Motor neuron (in vitro differentiated cells): ENCODE results near the gene ALG12. TPM values are rescaled to one million over a fixed set of nuclear protein-coding genes. Genes with fewer than 3 reads are reported as not detected.

Experiments
- ATAC-seq, 8 experiments: fragments of 200-7000 bp; cut with Tn5 transposase; replicated peaks in 6 of 8; 2 replicates each; pipeline ENCODE4 v1.8.0; 2021; ENCODE audit warnings: mild to moderate bottlenecking in 8 of 8, moderate library complexity in 8 of 8
- H3K27ac ChIP-seq, 2 donors: fragments of 250-450 bp; sonication (Bioruptor Pico); 2 replicates each; pipeline ENCODE4 v1.9.0; 2021; ENCODE audit warnings: antibody characterized with exemption in 2 of 2, mild to moderate bottlenecking in 2 of 2, moderate library complexity in 1 of 2
- H3K4me1 ChIP-seq, 2 donors: fragments of 250-450 bp; sonication (Bioruptor Pico); replicated peaks in 1 of 2; 2 replicates each; pipeline ENCODE4 v1.6.1; 2021; ENCODE audit warnings: antibody characterized with exemption in 2 of 2, mild to moderate bottlenecking in 2 of 2, moderate library complexity in 1 of 2
- H3K4me3 ChIP-seq, 5 donors: fragments of 250-450 bp; sonication (Bioruptor Pico); 2 replicates each; pipeline ENCODE4 v1.9.0; 2021; ENCODE audit warnings: antibody characterized with exemption in 5 of 5, mild to moderate bottlenecking in 5 of 5, moderate library complexity in 4 of 5
- WGBS, 10 experiments: fragments of 450-650 bp; shearing (Covaris generic); methylation state at CpG; one replicate each; pipeline ENCODE4 v1.0.0; 2022; 5-methylcytosine and 5-hydroxymethylcytosine counted together
- in situ Hi-C, 9 experiments: fragments of 400-800 bp; cut with MboI; loops; one replicate each; pipeline ENCODE4 v1.15.0; 2021; ENCODE audit warnings: low sequenced_read_pairs in 9 of 9, low pct_unique_long_range_greater_than_20kb in 2 of 9; ENCODE audit not compliant: unreplicated experiment in 9 of 9
- total RNA-seq, 8 experiments: library from RNA; unstranded; fragments of 300-600 nt; gene quantifications; 2 replicates each; pipeline versions ENCODE4 v1.2.3 to v1.2.4, GENCODE V29; 2022

The ALG12 gene
- total RNA-seq, 8 experiments from 2014 or later: 4.8 to 13.1 (median 9.7) TPM

DNA sequence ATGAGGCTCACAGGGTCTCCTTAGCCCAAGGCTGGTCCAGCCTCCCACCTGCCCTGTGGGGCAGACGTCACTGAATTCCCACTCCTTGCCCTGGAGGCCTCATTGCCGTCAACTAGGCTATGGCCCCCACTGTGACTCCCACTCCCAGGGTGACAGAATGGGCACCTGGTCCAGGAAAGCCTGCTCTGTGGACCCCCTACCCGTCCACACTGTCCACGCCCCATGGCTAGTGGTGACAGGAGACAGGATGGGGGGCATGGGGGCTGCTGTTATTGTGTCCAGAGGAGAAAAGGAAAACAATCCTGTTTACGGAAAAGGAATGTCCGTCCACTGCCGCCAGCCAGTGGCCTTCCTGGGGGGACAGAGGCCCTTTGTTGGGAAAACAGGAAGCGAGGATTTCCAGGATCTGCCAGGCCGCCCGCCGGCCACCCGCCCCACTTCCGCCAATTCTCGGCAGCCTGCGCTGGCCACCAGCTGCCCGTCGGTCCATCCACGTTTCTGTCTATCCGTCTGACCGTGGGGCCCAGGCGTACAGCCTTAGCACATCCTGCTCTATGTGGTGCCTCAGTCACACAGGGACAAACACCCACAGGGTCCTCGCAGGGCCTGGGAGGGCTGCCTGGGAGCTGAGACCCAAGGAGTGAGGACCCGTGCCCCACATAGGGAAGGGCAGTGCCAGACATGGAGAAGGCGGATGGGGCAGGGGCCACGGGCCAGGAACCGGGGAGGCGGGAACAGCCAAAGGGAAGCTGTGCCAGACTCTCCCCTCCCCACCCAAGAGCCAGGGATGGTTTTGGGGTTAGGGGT, 19.7 kb upstream of the ALG12 start:
- Histone ChIP-seq H3K4me1 (peaks cover 45% of the 10 kb centered on the region in 2 donors), H3K4me3 (no peak overlapping the region), H3K27ac (peak overlapping the region in 1 of 2 donors; percentile 63)
- in situ Hi-C loops: loop anchor here in 7 of 9 experiments (10.0 to 25.0 kb wide), 3 partner anchors 97 to 249 kb away; partner anchors contain the start of gene TRABD (in 2 of the 7)
- ATAC-seq: no peak
- WGBS, 10 experiments: 80 to 100% (median 94%) methylated on average over 1 to 8 of the region's 27 CpGs; no CpG with 5 or more reads in 3 of the 10 experiments

GRCh38 chr22:49936973-49937757, 18.9 kb upstream of the ALG12 start:
- in situ Hi-C loops: loop anchor here in 7 of 9 experiments (10.0 to 25.0 kb wide), 3 partner anchors 98 to 250 kb away; partner anchors contain the start of gene TRABD (in 2 of the 7)
- peak in 5 of 8 experiments; percentile 48 to 67 (median 60) for ATAC-seq
- peaks cover 45% of the 10 kb centered on the region in 2 donors for H3K4me1 ChIP-seq
- no peak overlapping the region for H3K4me3 ChIP-seq
- WGBS, 10 experiments: 0 to 90% (median 24%) methylated on average over 1 to 7 of the region's 21 CpGs; no CpG with 5 or more reads in 6 of the 10 experiments
- peak overlapping the region; percentile 62 to 75 for H3K27ac ChIP-seq

- Histone ChIP-seq H3K4me3 (peak overlapping the region in 4 of 5 donors; percentile 2 to 11 (median 8)), H3K27ac (peak overlapping the region; percentile 62 to 75), H3K4me1 (peaks cover 45% of the 10 kb centered on the region in 2 donors)
- peak; percentile 76 to 87 (median 80) for ATAC-seq
- 80% methylated on average over 1 of the region's 52 CpGs; no CpG with 5 or more reads in 9 of the 10 experiments for WGBS, 10 experiments
- in situ Hi-C loops: loop anchor here in 7 of 9 experiments (10.0 to 25.0 kb wide), 3 partner anchors 99 to 251 kb away; partner anchors contain the start of gene TRABD (in 2 of the 7)
Measured at GRCh38 chr22:49936018-49936972, 18.1 kb upstream of the ALG12 start.

DNA sequence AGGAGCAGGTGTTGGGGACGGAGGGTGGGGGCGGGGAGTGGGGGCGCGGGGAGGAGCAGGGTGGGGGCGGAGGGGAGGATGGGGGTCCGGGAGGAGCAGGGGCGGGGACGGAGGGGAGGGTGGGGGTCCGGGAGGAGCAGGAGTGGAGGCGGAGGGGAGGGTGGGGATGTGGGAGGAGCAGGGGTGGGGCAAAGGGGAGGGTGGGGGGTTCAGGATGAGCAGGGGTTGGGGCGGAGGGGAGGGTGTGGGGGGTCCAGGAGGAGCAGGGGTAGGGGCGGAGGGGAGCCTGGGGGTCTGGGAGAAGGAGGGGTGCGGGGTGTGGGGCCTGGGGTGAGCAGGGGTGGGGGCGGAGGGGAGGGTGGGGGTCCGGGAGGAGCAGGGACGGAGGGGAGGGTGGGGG, 17.3 kb upstream of the ALG12 start:
- in situ Hi-C loops: loop anchor here in 7 of 9 experiments (10.0 to 25.0 kb wide), 3 partner anchors 99 to 252 kb away; partner anchors contain the start of gene TRABD (in 2 of the 7)
- no peak for ATAC-seq

DNA sequence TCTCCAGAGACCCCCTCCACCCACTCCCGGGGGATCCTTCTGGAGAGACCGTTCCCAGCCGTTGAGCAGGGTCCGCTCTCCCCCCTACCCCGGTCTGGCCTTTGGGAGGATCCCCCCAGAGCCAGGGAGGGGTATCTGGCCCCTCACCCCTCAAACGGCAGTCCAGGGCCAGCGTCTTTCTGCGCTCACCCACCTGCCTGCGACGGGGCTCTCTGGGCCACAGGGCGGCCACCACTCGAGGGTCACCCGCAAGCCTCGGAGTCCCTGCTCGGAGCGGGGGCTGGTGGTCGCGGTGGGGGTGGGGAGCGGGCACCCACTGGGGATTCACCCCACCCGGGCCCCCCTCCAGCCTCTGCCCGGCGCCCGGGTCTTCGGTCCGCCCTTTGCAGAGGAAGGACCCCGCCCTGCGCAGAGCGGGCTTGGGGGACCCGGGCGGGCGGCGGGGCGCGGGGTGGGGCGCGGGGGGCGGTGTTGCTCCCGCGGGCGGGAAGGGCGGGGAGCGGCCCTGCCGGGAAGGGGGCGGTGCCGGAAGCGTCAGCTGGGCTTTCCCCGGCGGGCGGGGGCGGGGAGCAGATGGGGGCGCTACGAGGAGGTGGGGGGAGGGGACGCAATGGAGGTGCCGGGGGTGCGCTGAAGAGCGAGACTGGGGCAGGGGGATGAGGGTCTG, 16.8 kb upstream of the ALG12 start:
- peak overlapping the region in 1 of 2 donors; percentile 38 for H3K27ac ChIP-seq
- in situ Hi-C loops: loop anchor here in 7 of 9 experiments (5.0 to 25.0 kb wide), 4 partner anchors 97 to 252 kb away; partner anchors contain the start of gene TRABD (in 2 of the 7)
- H3K4me1 ChIP-seq: peaks cover 45 to 47% of the 10 kb centered on the region in 2 donors
- peak in 7 of 8 experiments; percentile 0 to 24 (median 2) for ATAC-seq
- peak overlapping the region in 1 of 5 donors; percentile 23 for H3K4me3 ChIP-seq
- WGBS, 10 experiments: no CpG with 5 or more reads among the region's 56 CpGs

More for the DNA sequence above, 17.3 kb upstream of the ALG12 start:
- no CpG with 5 or more reads among the region's 16 CpGs for WGBS, 10 experiments
- H3K27ac ChIP-seq: no peak overlapping the region
- H3K4me1 ChIP-seq: peaks cover 45 to 47% of the 10 kb centered on the region in 2 donors
- H3K4me3 ChIP-seq: peak overlapping the region in 1 of 5 donors; percentile 11

- in situ Hi-C loops: loop anchor here in 7 of 9 experiments (5.0 to 25.0 kb wide), 4 partner anchors 98 to 253 kb away; partner anchors contain the start of gene TRABD (in 2 of the 7)
- H3K4me1 ChIP-seq: peaks cover 41 to 52% of the 10 kb centered on the region in 2 donors
- no peak overlapping the region for H3K4me3 ChIP-seq
Measured at GRCh38 chr22:49934160-49934890, 16.1 kb upstream of the ALG12 start.

GRCh38 chr22:49933236-49934159, 15.3 kb upstream of the ALG12 start:
- WGBS, 10 experiments: 18 to 91% (median 70%) methylated on average over 2 to 5 of the region's 27 CpGs; no CpG with 5 or more reads in 4 of the 10 experiments
- Histone ChIP-seq H3K4me3 (no peak overlapping the region), H3K27ac (peak overlapping the region in 1 of 2 donors; percentile 50), H3K4me1 (peaks cover 41 to 52% of the 10 kb centered on the region in 2 donors)
- in situ Hi-C loops: loop anchor here in 7 of 9 experiments (5.0 to 25.0 kb wide), 4 partner anchors 99 to 254 kb away; partner anchors contain the start of gene TRABD (in 2 of the 7)
- ATAC-seq: peak in 3 of 8 experiments; percentile 4 to 12 (median 6)

More at GRCh38 chr22:49934160-49934890, 16.1 kb upstream of the ALG12 start:
- 60% methylated on average over 1 of the region's 24 CpGs; no CpG with 5 or more reads in 9 of the 10 experiments for WGBS, 10 experiments
- H3K27ac ChIP-seq: peak overlapping the region in 1 of 2 donors; percentile 38
- peak in 2 of 8 experiments; percentile 2 to 4 for ATAC-seq

DNA sequence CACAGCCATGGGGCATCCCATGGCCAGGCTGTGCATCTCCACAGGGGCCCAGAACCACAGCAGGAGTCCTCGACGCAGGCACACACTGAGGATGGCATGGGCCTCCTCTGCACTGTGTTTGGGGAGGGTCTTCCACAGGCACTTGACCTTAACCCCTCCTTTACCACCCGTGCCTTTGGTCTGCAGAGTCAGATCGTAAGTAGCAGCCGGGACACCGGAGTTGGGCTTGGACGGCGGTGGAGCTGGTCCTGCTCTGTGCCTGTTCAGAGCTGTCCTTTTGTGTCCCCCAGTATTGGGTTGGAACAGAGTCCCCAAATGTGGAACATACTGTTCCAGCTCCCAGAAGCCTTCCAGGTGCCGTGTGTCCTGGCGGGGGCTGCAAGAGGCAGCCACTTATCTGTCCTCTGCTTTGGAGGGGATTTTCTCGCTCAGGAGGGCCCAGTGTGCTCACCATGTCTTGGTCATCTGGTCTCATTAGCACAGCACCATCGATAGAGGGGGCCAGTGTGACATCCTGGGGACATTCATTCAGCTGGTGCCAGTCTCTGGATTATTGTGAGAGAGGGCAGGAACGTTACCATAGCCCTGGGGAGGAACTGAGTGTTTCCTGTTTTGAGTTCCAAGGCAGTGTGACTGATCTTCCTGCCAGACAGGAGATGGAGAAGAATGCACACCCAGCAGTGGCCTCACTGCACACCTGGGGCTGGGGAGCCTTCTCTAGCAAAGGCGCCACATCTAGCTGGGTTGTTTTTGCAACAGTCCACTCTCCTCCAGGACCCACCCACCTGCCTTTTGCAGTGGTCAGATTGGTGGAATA, 12.6 kb upstream of the ALG12 start:
- no peak overlapping the region for H3K4me3 ChIP-seq
- peaks cover 28 to 35% of the 10 kb centered on the region in 2 donors for H3K4me1 ChIP-seq
- peak; percentile 8 to 58 (median 28) for ATAC-seq
- H3K27ac ChIP-seq: no peak overlapping the region
- in situ Hi-C loops: loop anchor here in 7 of 9 experiments (5.0 to 25.0 kb wide), 4 partner anchors 101 to 256 kb away; partner anchors contain the start of gene TRABD (in 2 of the 7)
- 0 to 92% (median 75%) methylated on average over 1 to 7 of the region's 14 CpGs; no CpG with 5 or more reads in 5 of the 10 experiments for WGBS, 10 experiments

DNA sequence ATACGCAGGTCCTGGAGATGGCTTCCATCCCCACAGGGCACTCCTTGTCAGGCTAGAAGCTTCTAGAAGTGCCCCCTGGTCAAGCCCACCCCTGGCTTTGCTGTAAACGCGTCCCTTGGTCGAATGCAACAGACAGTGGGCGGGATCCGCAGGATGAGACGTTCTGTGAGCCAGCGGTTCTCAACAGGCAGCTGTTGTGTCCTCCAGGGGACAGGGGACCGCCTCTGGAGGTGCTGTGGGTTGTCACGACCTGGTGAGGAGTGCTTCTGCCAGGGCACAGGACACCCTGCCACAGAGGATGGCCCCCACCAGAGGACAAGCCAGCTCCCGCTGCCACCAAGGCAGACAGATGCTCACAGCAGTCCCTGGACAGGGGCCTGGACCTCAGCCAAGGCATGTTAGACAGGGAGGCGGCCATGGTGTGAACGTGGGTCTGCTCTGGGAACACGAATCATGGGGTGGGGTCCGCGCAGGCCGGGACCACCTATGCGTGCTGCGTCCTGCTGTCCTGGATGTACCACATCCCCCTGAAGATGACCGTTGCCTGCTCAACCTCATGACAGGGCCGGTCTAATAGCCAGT, 11.8 kb upstream of the ALG12 start:
- 20 to 72% methylated on average over 2 to 3 of the region's 21 CpGs; no CpG with 5 or more reads in 8 of the 10 experiments for WGBS, 10 experiments
- Histone ChIP-seq H3K4me1 (peaks cover 26 to 34% of the 10 kb centered on the region in 2 donors), H3K27ac (no peak overlapping the region), H3K4me3 (no peak overlapping the region)
- peak in 5 of 8 experiments; percentile 1 to 5 (median 3) for ATAC-seq
- in situ Hi-C loops: loop anchor here (5.0 to 25.0 kb wide), 5 partner anchors 95 to 257 kb away; partner anchors contain the start of gene TRABD (in 2 of the 9)
